Suprapubic skin (tissue), 3 donors: Measurements from ENCODE around the gene APOBR.

Experiments used
- CTCF ChIP-seq, 2 donors: fragments of 200-600 bp in 1 of 2; fragments of 450-650 bp in 1 of 2; sonication (generic) in 1 of 2; IDR thresholded peaks; one replicate each; pipeline ENCODE4 v1.5.1; 2016 to 2019; ENCODE audit warnings: antibody characterized with exemption in 2 of 2, mild to moderate bottlenecking in 1 of 2, moderate library complexity in 1 of 2
- POLR2A ChIP-seq, 2 donors: fragments of 450-650 bp; IDR thresholded peaks; one replicate each; pipeline ENCODE4 v1.6.1; 2017; ENCODE audit warnings: antibody characterized with exemption in 2 of 2, mild to moderate bottlenecking in 2 of 2, moderate library complexity in 2 of 2

GRCh38 chr16:28521436-28521835 is 27.0 kb downstream of the APOBR start:
- TF ChIP-seq POLR2A (IDR thresholded peaks at IDR 0.05), result no peak
- TF ChIP-seq CTCF (IDR thresholded peaks at IDR 0.05), result no peak
